Esophagus squamous epithelium (tissue), 4 donors: ENCODE results near the gene GREM2.

ENCODE experiments used
- POLR2A ChIP-seq, 4 donors: fragments of 450-650 bp; IDR thresholded peaks; one replicate each; pipeline ENCODE4 v1.6.1; 2017; ENCODE audit warnings: antibody characterized with exemption in 4 of 4, mild to moderate bottlenecking in 4 of 4, moderate library complexity in 3 of 4
- TF ChIP-seq, protein P1 (sequence below), 6 experiments: fragments of 450-650 bp in 4 of 6; fragments of 200-600 bp in 2 of 6; sonication (generic) in 2 of 6; IDR thresholded peaks; one replicate each; pipeline ENCODE4 v1.5.1; 2016 to 2019; ENCODE audit warnings: antibody characterized with exemption in 6 of 6, mild to moderate bottlenecking in 4 of 6, moderate library complexity in 4 of 6

DNA sequence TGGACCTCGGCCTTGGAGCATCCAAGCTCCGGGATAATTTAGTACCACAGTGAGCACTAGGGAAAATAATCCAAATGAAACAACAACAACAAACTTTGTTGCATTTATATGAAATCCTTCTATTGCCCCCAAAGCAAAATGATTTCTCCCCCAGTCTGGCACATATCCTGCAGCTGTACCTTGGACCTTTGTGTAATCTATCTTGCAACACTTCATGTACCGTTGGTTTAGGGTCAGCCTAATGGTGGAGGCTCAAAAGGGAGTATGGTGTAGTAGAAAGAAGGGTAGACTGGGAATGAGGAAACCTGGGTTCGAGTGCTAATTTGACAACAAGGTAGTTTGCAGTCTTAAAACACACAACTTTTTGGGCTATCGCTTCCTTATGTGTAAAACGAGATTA, 12.1 kb downstream of the GREM2 start:
- TF ChIP-seq, protein P1, sequence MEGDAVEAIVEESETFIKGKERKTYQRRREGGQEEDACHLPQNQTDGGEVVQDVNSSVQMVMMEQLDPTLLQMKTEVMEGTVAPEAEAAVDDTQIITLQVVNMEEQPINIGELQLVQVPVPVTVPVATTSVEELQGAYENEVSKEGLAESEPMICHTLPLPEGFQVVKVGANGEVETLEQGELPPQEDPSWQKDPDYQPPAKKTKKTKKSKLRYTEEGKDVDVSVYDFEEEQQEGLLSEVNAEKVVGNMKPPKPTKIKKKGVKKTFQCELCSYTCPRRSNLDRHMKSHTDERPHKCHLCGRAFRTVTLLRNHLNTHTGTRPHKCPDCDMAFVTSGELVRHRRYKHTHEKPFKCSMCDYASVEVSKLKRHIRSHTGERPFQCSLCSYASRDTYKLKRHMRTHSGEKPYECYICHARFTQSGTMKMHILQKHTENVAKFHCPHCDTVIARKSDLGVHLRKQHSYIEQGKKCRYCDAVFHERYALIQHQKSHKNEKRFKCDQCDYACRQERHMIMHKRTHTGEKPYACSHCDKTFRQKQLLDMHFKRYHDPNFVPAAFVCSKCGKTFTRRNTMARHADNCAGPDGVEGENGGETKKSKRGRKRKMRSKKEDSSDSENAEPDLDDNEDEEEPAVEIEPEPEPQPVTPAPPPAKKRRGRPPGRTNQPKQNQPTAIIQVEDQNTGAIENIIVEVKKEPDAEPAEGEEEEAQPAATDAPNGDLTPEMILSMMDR (IDR thresholded peaks at IDR 0.05): no peak
- TF ChIP-seq POLR2A (IDR thresholded peaks at IDR 0.05): no peak
